ENCODE measurements around the gene TMIE. TPM values are rescaled to one million over a fixed set of nuclear protein-coding genes. Genes with fewer than 3 reads are reported as not detected.
A peak's percentile ranks its signal among the peaks of the same experiment; 100 is the strongest.
"Not testable (repeated sequence)": the region's sequence is repeated elsewhere in the genome, so short reads cannot be mapped to it uniquely, and the experiment has no call there.

TMIE gene
- total RNA-seq, 1 donor from 2014 or later, result 0.48 TPM

DNA sequence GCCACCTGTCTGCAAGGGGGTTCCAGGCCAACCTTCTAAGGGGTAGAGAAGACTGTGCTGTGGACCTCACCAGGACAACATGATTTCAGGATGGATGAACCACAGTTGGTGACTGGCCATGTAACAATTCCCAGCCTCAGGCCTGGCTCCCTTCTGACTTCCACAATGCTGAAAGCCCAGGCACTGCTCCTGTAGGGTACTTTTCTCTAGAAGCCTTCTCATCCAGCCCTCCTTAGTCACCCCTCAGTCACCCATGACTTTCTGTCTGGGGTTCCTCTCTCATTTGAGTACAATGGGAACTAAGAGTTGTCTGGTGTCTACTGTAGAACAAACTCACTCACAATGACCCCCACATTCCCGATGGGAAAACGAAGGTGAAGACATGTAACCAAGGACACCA, 16.3 kb upstream of the TMIE start:
- no peak for DNase-seq (ENCODE audit: low spot score)

- no peak for DNase-seq (ENCODE audit: low spot score)
Observed at GRCh38 chr3:46685446-46685845, 15.7 kb upstream of the TMIE start.

GRCh38 chr3:46690798-46691197, 10.4 kb upstream of the TMIE start:
- DNase-seq (ENCODE audit: low spot score), result peak; percentile 65

DNA sequence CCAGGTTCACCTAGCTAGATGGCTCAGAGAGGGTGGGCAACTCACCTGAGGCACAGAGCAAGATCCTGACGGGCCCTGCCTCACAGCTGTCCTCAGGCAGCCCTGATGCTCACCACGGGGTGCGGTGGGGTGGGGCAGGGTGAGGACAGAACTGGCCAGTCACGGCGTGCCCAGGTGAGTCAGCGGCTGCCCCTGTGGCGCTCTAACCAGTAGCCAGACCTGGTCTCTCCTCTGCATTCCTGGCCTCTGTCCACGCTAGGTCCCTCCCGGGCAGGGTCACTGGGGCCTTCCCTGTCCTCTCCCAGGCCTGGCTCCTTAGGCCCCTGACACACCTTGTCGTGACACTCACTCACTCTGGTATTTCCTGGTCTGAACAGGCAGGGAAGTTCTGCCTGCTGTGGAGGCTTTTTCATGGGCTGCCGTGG, 8.6 kb upstream of the TMIE start:
- no peak for DNase-seq (ENCODE audit: low spot score)

- DNase-seq (ENCODE audit: low spot score), result peak; percentile 33
Observed at GRCh38 chr3:46693038-46693891, 7.9 kb upstream of the TMIE start, which contains the start of gene ALS2CL. ALS2CL (minus strand) TSS chr3:46693679; CDS start chr3:46689440, 4,239 bp downstream.

- DNase-seq (ENCODE audit: low spot score), result peak; percentile 24
Observed at GRCh38 chr3:46693892-46694226, 7.3 kb upstream of the TMIE start.

DNA sequence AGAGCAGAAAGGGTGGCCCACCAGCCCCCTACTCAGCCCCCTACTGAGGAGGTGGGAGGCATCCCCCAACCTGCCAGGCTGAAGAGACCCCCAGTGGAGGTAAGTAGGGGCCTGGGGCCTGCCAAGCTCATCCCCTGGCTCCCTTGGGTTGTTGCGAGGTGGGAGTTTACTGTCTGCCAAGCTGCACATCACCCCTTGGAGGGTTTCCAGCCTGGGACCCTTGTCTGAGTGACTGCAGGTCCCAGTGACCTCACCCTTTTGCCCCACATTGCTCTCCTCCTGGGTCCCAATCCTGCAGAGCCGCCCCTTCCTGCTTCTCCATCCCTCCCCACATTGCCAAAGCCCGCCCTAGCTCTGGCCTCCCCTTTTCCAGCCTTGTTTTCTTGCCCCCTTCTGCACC, 6.7 kb upstream of the TMIE start:
- no peak for DNase-seq (ENCODE audit: low spot score)

GRCh38 chr3:46695177-46695961, 5.8 kb upstream of the TMIE start:
- peak; percentile 64 for DNase-seq (ENCODE audit: low spot score)

- DNase-seq (ENCODE audit: low spot score), result peak; percentile 68
Observed at GRCh38 chr3:46695962-46696894, 5.0 kb upstream of the TMIE start.

- no peak for DNase-seq (ENCODE audit: low spot score)
Observed at GRCh38 chr3:46699676-46700523, 1.3 kb upstream of the TMIE start.

- peak; percentile 72 for DNase-seq (ENCODE audit: low spot score)
Observed at GRCh38 chr3:46700772-46701171, 420 bp upstream of the TMIE start.

- DNase-seq (ENCODE audit: low spot score), result peak; percentile 28
Observed at GRCh38 chr3:46702246-46703012, 1.2 kb downstream of the TMIE start.

- DNase-seq (ENCODE audit: low spot score), result no peak
Observed at GRCh38 chr3:46703013-46703520, 1.9 kb downstream of the TMIE start.

GRCh38 chr3:46704346-46704745, 3.2 kb downstream of the TMIE start:
- DNase-seq (ENCODE audit: low spot score), result not testable (repeated sequence)

DNA sequence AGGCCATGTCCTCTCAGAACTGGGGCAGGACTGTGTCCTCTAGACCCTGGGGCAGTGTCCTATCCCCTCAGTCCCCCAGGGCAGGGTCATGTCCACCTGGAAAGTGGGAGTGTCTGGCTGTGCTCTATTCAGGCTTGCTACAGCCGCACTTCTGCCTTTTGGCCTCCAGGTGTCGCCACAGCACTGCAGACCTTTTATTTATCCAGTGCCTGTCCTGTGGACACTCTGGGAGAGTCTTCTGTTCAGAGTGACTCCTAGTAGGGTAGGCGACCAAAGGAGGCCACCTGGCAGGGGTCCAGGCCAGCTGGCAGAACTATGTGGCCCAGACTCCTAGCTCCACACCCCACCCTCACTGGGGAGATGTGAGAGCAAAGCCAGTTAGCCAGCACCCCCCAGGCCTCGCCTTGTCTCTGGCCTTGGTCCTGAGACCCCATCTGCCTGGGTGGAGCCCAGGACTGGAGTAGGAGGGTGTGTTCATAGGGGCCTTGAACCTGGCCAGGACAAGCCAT, 3.9 kb downstream of the TMIE start:
- peak; percentile 75 for DNase-seq (ENCODE audit: low spot score)

DNA sequence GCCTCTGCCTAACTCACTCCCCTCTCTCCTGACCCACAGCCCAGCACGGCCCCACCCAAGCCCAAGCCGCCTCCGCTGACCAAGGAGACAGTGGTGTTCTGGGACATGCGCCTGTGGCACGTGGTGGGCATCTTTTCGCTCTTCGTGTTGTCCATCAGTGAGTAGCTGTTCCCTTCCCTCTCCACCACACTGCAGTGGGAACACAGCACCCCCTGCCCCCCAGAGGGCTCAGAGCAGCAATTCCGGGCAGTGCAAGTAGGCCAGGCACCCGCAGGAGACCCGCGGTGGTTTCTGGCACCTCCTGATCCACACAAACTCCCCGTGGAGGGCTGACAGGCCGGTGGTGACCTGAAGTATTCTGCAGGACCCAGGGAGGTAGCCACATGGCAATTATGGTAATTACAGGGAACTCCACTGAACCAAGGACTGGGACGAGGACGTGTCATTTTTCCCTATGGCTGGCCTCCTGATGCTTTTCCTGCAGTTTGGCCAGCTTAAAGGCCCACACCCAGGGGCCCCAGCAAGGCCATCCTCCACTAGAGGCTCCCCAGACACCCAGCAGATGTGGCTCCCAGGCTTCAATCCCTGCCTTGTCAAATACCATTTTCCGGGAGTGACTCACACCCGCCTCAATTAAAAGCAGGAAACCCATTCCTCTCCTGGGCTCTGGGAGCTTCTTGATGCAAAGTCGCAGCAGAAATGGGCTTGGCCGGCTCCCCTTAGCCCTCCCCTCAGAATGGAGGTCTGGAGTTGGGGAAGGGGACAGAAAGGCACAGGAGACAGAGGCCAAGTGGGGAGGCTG, 4.8 kb downstream of the TMIE start:
- DNase-seq (ENCODE audit: low spot score), result peak; percentile 77

GRCh38 chr3:46706771-46707582, 5.8 kb downstream of the TMIE start:
- DNase-seq (ENCODE audit: low spot score), result no peak

DNA sequence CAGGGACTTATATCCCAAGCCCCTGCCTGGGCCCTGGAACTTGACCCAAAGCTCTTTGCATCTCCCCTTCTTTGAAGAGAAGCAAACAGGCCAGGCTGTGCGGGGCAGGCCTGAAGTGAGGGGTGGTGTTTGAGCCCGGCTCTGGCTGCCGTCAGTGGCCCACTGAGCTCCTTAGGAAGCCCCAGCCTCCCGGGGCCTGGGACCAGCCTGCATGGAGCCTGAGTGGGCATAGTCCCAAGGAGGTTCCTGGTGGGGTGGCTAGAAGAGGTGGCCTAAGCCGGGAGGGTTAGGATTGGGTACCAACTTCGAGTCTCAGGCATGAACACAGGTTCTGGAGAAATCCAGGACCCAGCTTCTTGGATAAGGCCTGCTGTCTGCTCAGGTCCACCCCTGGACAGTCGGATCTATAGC, 6.4 kb downstream of the TMIE start:
- no peak for DNase-seq (ENCODE audit: low spot score)

Measured in umbilical cord (tissue), 2 donors.